GM19452 (cell line): ENCODE data around the gene CDS2.
A peak's percentile ranks its signal among the peaks of the same experiment; 100 is the strongest.

Experiments
- ATAC-seq: cut with Tn5 transposase; IDR thresholded peaks from one replicate; pipeline ENCODE4 v1.9.1; 2021; ENCODE audit not compliant: unreplicated experiment

CDS2 gene

GRCh38 chr20:5180933-5181332, 54.1 kb downstream of the CDS2 start:
- no peak for ATAC-seq

- no peak for ATAC-seq
Measured at GRCh38 chr20:5181492-5181891, 54.7 kb downstream of the CDS2 start.

- no peak for ATAC-seq
Measured at GRCh38 chr20:5181958-5182357, 55.1 kb downstream of the CDS2 start.

GRCh38 chr20:5182615-5183254, 55.9 kb downstream of the CDS2 start:
- no peak for ATAC-seq

- no peak for ATAC-seq
Measured at GRCh38 chr20:5183731-5184474, 57.1 kb downstream of the CDS2 start.

- no peak for ATAC-seq
Measured at GRCh38 chr20:5184684-5185083, 57.9 kb downstream of the CDS2 start.

GRCh38 chr20:5187122-5187521, 60.3 kb downstream of the CDS2 start:
- ATAC-seq = no peak

GRCh38 chr20:5188736-5189135, 61.9 kb downstream of the CDS2 start:
- no peak for ATAC-seq

- ATAC-seq = no peak
Measured at GRCh38 chr20:5189917-5190316, 63.1 kb downstream of the CDS2 start.

- ATAC-seq = no peak
Measured at GRCh38 chr20:5190444-5190843, 63.6 kb downstream of the CDS2 start.

GRCh38 chr20:5191829-5192569, 65.2 kb downstream of the CDS2 start:
- ATAC-seq = no peak

- ATAC-seq = peak; percentile 44
Measured at GRCh38 chr20:5192570-5193431, 66.0 kb downstream of the CDS2 start.

- ATAC-seq = no peak
Measured at GRCh38 chr20:5195655-5196054, 68.8 kb downstream of the CDS2 start.

- ATAC-seq = no peak
Measured at GRCh38 chr20:5196149-5196548, 69.3 kb downstream of the CDS2 start.

- ATAC-seq = no peak
Measured at GRCh38 chr20:5197270-5197827, 70.5 kb downstream of the CDS2 start.

- ATAC-seq = no peak
Measured at GRCh38 chr20:5197847-5198650, 71.2 kb downstream of the CDS2 start.

GRCh38 chr20:5198651-5198924, 71.8 kb downstream of the CDS2 start:
- no peak for ATAC-seq

GRCh38 chr20:5203380-5203779, 76.6 kb downstream of the CDS2 start:
- ATAC-seq = no peak

- ATAC-seq = no peak
Measured at GRCh38 chr20:5205348-5206210, 78.8 kb downstream of the CDS2 start.
